GM19328 (cell line): Measurements from ENCODE around the gene TLR9.
"Not testable (repeated sequence)": the region's sequence is repeated elsewhere in the genome, so short reads cannot be mapped to it uniquely, and the experiment has no call there.

ENCODE experiments used
- ATAC-seq: cut with Tn5 transposase; IDR thresholded peaks from one replicate; pipeline ENCODE4 v1.9.1; 2021; ENCODE audit warnings: mild to moderate bottlenecking, moderate library complexity; ENCODE audit not compliant: unreplicated experiment

TLR9 gene

GRCh38 chr3:52196977-52197376 lies 28.5 kb downstream of the TLR9 start:
- ATAC-seq: no peak

GRCh38 chr3:52195823-52196331 lies 29.6 kb downstream of the TLR9 start:
- no peak for ATAC-seq

DNA sequence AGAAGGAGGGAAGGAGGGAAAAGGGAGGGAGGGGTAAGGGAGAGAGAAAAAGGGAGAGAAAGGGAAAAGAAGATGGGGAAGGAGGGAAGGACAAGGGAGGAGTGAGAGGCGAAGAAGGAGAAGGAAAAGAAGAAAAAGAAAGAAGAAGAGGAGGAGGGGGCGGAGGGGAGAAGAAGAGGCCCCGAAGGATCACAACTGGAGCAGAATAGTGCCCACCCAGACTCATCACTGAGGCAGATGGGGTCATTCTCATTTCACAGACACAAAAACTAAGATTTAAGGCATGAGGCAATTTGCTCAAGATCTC lies 30.2 kb downstream of the TLR9 start:
- ATAC-seq: no peak

- ATAC-seq: no peak
These were observed 30.8 kb downstream of the TLR9 start for GRCh38 chr3:52194485-52195290.

GRCh38 chr3:52193065-52193464 lies 32.4 kb downstream of the TLR9 start:
- no peak for ATAC-seq

GRCh38 chr3:52191663-52192062 lies 33.8 kb downstream of the TLR9 start:
- no peak for ATAC-seq

DNA sequence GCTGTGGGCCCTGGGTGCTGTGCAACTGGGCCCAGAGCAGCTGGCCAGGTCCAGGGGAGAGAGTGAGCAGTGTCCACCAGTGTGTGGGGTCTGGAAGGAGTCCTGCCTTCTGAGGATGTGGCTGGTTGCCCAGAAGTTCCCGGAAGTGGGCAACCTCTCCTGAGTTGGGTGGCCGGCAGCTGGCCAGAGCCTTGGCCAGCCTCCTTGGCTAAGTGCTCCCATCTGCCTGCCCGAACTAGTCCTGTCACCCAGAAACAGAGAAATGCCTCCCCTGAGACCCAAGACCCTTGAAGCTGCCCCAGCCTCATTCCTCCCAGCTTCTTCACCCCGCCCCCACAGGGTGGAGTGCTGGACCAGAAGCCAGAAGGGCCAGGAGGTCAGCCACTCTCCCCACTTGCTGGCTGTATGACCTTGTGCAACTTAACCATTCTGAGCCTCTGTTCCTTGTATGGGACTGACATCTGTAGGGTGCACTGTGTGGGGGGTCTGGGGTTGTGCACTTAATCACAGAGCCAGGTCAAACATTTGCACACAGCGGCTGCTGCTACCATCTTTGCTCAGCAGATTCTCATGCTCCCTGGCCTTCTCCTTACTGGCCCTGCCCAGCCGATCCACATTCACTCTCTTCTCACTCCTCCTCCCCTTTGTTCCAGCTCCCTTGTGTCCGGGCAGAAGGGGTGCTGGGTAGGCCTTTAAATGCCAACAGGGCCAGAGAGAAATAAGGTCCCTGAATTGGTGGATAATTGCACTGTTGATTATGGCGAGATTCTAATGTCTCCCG lies 35.0 kb downstream of the TLR9 start:
- no peak for ATAC-seq

- ATAC-seq: no peak
These were observed 36.9 kb downstream of the TLR9 start for GRCh38 chr3:52188556-52188955.

DNA sequence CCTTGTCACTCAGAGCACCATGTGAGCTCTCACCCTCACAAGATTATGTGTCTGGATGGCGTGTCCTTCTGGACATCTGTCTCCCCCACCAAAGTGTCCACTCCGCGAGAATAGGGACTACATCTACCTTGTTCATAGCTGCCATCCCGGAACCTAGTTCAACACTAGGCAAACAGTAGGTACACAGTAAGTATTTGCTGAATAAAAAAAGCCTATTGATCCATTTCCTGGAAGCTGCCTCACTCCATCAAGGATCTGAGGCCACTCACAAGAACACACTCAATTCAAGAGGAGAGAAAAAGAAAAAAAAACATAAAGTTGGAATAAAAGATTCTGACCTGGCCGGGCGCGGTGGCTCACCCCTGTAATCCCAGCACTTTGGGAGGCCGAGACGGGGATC lies 38.7 kb downstream of the TLR9 start:
- ATAC-seq: no peak

- no peak for ATAC-seq
These were observed 39.6 kb downstream of the TLR9 start for GRCh38 chr3:52185837-52186236.

DNA sequence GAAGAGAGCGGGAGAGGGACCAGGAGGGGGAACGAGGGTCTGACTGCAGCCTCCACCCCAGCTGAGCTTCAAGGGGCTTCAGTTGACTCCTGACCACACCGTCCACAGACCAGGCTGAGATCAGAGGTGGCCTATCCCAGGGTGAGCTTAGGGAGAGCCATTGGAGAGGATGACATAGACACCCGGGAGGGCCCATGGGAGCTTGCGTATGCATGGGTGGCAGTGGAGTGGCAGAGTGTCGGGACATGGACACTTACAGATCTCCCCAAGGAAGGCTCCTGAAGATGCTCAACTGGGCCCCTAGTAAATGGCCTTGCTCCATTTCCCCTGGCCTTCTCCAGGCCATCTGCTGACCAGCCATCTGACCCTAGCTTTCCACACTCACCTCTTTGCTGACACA lies 40.1 kb downstream of the TLR9 start:
- ATAC-seq: no peak

DNA sequence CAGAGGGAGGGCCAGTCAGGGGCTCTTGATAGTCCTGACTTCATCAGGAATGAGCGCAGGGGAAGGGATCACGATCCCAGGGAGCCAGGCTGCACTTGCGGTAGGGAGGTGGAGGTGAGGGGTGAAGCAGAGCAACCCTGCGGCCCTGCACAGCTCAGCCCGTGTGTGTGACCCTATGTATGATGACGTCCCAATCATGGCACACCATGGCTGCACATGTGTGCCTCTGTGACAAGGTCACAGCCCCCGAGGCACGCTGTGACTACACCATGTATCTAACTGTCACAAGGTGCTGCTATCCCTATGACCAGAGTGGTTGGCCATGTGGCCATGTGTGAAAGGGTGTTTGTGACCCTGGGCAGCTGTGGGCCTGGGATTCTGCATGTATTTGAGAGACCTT lies 40.8 kb downstream of the TLR9 start:
- ATAC-seq: no peak

DNA sequence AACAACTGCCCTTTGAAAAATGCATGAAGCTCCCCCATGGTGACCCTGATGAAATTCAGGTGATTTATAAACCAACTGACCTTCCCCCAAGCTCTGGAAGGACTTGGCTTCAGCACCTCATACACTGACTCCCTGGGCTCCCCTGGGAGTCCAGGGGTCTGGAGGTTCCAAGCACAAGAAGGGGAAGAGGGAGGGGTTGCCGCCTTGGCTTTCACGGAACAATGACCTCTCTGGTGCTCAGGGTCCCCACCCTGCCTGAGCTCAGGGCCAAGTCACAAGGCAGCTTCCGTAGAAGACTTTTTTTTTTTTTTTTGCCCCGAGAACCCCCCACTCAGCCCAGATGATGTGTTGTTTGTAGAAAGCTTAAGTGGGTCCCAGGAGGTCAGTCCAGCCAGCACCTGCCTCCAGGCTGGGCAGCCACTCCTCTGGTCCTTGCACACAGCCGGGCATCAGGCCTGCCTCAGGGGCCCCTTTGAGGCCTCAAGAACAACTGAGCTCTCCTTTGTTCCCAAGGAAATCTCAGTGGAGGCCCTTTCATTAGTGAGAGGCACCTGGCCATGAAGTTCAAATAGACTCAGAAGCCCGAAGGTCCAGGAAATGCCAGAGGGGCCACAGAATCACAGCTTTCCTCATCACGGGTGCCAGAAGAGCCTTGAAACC lies 41.5 kb downstream of the TLR9 start:
- no peak for ATAC-seq

DNA sequence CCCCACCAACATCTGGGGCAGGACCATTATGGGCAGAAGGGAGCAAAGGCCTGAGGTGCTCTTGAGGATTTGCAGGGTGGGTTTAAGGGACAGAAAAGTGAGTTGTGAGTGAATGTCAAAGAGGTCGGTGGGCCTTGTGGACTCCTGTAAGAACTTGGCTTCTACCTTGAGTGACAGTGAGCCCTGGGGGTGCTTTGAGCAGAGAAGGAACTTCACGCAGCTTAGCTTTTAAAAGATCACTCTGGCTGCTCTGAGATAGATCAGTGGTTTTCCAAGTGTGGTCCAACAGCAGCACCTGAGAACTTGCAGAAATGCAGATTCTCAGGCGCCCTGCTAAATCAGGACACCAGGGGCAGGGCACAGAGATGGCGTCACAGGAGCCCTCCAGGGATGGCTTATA lies 42.8 kb downstream of the TLR9 start:
- no peak for ATAC-seq

DNA sequence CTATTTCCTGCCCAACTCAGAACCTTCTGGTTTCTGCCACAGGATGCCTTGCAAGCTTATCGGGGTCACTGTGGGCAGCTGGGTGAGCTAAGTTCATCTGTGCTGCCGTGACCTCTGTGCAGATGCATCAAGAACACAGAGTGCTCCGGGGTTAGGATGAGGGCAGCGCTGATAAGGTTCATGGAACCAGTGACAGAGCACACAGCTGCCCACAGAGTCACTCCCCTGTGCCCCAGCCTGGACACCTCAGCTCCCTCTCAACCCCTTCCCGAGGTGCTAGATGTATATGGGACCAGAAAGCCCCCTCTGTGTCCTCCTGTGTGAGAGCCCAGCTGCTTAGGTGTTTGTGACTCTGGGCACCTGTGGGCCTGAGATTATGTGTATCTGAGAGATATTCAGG lies 43.2 kb downstream of the TLR9 start:
- no peak for ATAC-seq

DNA sequence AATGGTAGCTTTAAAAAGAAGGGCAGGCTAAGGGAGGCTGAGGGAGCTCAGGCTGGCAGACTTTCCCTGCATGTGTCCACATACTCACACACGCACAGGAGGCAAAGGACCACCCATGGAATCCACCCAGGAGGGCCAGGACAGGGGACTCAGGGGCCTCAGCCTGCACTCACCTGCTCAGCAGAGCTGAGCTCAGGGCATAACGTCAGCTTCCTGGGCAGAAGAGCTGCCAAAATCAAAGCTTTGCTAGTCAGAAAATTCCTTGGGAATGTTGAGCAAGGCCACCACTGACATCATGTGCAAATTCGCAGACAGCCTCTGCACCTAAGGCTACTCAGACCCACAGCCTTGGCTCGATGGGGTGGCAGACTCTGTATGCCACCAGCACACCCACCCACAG lies 43.9 kb downstream of the TLR9 start:
- ATAC-seq: no peak

- ATAC-seq: no peak
These were observed 46.9 kb downstream of the TLR9 start for GRCh38 chr3:52178537-52178936.

- not testable (repeated sequence) for ATAC-seq
These were observed 47.3 kb downstream of the TLR9 start for GRCh38 chr3:52178126-52178525.

DNA sequence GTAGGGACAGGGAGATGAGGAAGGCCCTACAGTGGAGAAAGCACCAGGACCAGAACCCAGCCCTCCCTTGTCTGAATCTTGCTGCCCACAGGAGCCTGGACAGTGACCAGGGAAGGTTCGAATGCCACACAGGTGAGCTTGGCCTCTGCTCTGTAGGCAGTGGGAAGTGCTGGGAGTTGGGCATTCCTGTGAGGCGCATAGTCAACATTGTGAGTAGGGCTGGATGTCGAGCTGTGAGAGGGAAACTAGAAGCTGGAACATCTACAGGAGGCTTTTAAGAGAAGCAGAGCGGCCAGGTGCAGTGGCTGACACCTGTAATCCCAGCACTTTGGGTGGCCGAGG lies 47.8 kb downstream of the TLR9 start:
- ATAC-seq: no peak

- ATAC-seq: no peak
These were observed 48.3 kb downstream of the TLR9 start for GRCh38 chr3:52176951-52177700.

- ATAC-seq: no peak
These were observed 49.2 kb downstream of the TLR9 start for GRCh38 chr3:52176180-52176752.
